Mesendoderm (in vitro differentiated cells): Measurements from ENCODE around the gene SMIM17.
A peak's percentile ranks its signal among the peaks of the same experiment; 100 is the strongest.
"Not testable (repeated sequence)": the region's sequence is repeated elsewhere in the genome, so short reads cannot be mapped to it uniquely, and the experiment has no call there.

Experiments used
- DNase-seq: peaks from one replicate; pipeline ENCODE4 v3.0.0; 2013
- H2AK5ac ChIP-seq: 2 replicates; pipeline ENCODE4 v1.6.1; 2013; ENCODE audit warnings: low read length, inconsistent platforms
- H2BK120ac ChIP-seq: 2 replicates; pipeline ENCODE4 v1.6.1; 2013; ENCODE audit warnings: low read depth, mild to moderate bottlenecking, low read length, moderate library complexity, mixed read lengths
- H2BK15ac ChIP-seq: replicated peaks from 2 replicates; pipeline ENCODE4 v1.6.1; 2013; ENCODE audit warnings: low read depth, mild to moderate bottlenecking, moderate library complexity
- H2BK5ac ChIP-seq: 2 replicates; pipeline ENCODE4 v1.6.1; 2013; ENCODE audit warnings: low read length, inconsistent platforms
- H3K18ac ChIP-seq: 2 replicates; pipeline ENCODE4 v1.6.1; 2013; ENCODE audit warnings: mild to moderate bottlenecking, low read length, mixed read lengths
- H3K23ac ChIP-seq: one replicate; pipeline ENCODE4 v1.6.1; 2013; ENCODE audit warnings: low read length
- H3K27ac ChIP-seq: 2 replicates; pipeline ENCODE4 v1.5.1; 2013; ENCODE audit warnings: low read depth, mild to moderate bottlenecking, inconsistent platforms, low read length, moderate library complexity
- H3K27me3 ChIP-seq: 2 replicates; pipeline ENCODE4 v1.6.1; 2013; ENCODE audit warnings: low read length, control low read depth, mild to moderate bottlenecking, inconsistent platforms; ENCODE audit not compliant: insufficient read depth, poor library complexity
- H3K36me3 ChIP-seq: 2 replicates; pipeline ENCODE4 v1.6.1; 2013; ENCODE audit warnings: low read length, inconsistent platforms; ENCODE audit not compliant: control insufficient read depth, insufficient read depth
- H3K4ac ChIP-seq: one replicate; pipeline ENCODE4 v1.6.1; 2013; ENCODE audit warnings: low read depth, mild to moderate bottlenecking, low read length, moderate library complexity
- H3K4me1 ChIP-seq: 2 replicates; pipeline ENCODE4 v1.6.1; 2013; ENCODE audit warnings: low read depth, low read length, inconsistent platforms; ENCODE audit not compliant: control insufficient read depth
- H3K4me2 ChIP-seq: 2 replicates; pipeline ENCODE4 v1.6.1; 2013; ENCODE audit warnings: low read length
- H3K4me3 ChIP-seq: 2 replicates; pipeline ENCODE4 v1.5.1; 2013; ENCODE audit warnings: mild to moderate bottlenecking, low read length
- H3K56ac ChIP-seq: one replicate; pipeline ENCODE4 v1.6.1; 2013; ENCODE audit warnings: low read length
- H3K79me1 ChIP-seq: 2 replicates; pipeline ENCODE4 v1.6.1; 2013; ENCODE audit warnings: low read length, inconsistent platforms
- H3K79me2 ChIP-seq: 2 replicates; pipeline ENCODE4 v1.6.1; 2013; ENCODE audit warnings: mild to moderate bottlenecking, low read length; ENCODE audit not compliant: control insufficient read depth, insufficient read depth
- H3K9ac ChIP-seq: 2 replicates; pipeline ENCODE4 v1.6.1; 2013; ENCODE audit warnings: low read length, inconsistent platforms
- H4K5ac ChIP-seq: one replicate; pipeline ENCODE4 v1.6.1; 2013; ENCODE audit warnings: low read length
- H4K8ac ChIP-seq: one replicate; pipeline ENCODE4 v1.6.1; 2013; ENCODE audit warnings: low read depth, mild to moderate bottlenecking, control low read depth, low read length, moderate library complexity
- WGBS: extraction: QIAGEN DNeasy Blood & Tissue Kit; methylation state at CpG from one replicate; pipeline ENCODE4 v1.1.7; 2013; ENCODE audit warnings: low lambda C conversion rate, missing lambda C conversion rate; ENCODE audit not compliant: insufficient coverage; ENCODE audit errors: extremely low coverage; 5-methylcytosine and 5-hydroxymethylcytosine counted together

SMIM17 gene

GRCh38 chr19:56668676-56669075, 25.7 kb downstream of the SMIM17 start:
- WGBS: no CpG with 5 or more reads among the region's 9 CpGs
- H3K79me2 ChIP-seq: no peaks in the 10 kb centered on the region

GRCh38 chr19:56670401-56670960, 27.5 kb downstream of the SMIM17 start:
- Histone ChIP-seq H2AK5ac (no peak overlapping the region), H3K18ac (no peak overlapping the region), H3K79me2 (no peaks in the 10 kb centered on the region), H3K4me2 (no peak overlapping the region), H3K23ac (no peak overlapping the region), H2BK15ac (no peak overlapping the region), H3K36me3 (no peaks in the 10 kb centered on the region), H3K4me1 (no peaks in the 10 kb centered on the region), H3K4me3 (no peak overlapping the region), H2BK5ac (no peak overlapping the region), H3K27ac (no peak overlapping the region), H3K27me3 (no peaks in the 10 kb centered on the region), H3K9ac (no peak overlapping the region), H4K5ac (no peak overlapping the region), H3K4ac (no peak overlapping the region), H3K56ac (no peak overlapping the region), H4K8ac (no peak overlapping the region), H2BK120ac (no peak overlapping the region), H3K79me1 (no peaks in the 10 kb centered on the region)
- WGBS: no CpG with 5 or more reads among the region's 17 CpGs
- DNase-seq: no peak

More at GRCh38 chr19:56668676-56669075, 25.7 kb downstream of the SMIM17 start:
- no peak overlapping the region for H3K56ac ChIP-seq
- no peaks in the 10 kb centered on the region for H3K4me1 ChIP-seq
- no peak overlapping the region for H3K4me2 ChIP-seq
- no peak overlapping the region for H2BK120ac ChIP-seq
- H3K4ac ChIP-seq: no peak overlapping the region
- no peak overlapping the region for H3K9ac ChIP-seq
- no peak overlapping the region for H2AK5ac ChIP-seq
- no peaks in the 10 kb centered on the region for H3K79me1 ChIP-seq
- H3K27me3 ChIP-seq: no peaks in the 10 kb centered on the region
- H4K5ac ChIP-seq: no peak overlapping the region
- H4K8ac ChIP-seq: no peak overlapping the region
- DNase-seq: no peak
- H3K18ac ChIP-seq: no peak overlapping the region
- no peak overlapping the region for H3K27ac ChIP-seq
- H3K23ac ChIP-seq: no peak overlapping the region
- no peak overlapping the region for H2BK5ac ChIP-seq
- H3K36me3 ChIP-seq: no peaks in the 10 kb centered on the region
- no peak overlapping the region for H2BK15ac ChIP-seq
- no peak overlapping the region for H3K4me3 ChIP-seq

- Histone ChIP-seq H3K4me1 (no peaks in the 10 kb centered on the region), H3K18ac (no peak overlapping the region), H3K36me3 (no peaks in the 10 kb centered on the region), H3K4me2 (peak overlapping the region; percentile 70), H2BK120ac (no peak overlapping the region), H3K56ac (peak overlapping the region; percentile 89), H2BK15ac (no peak overlapping the region), H3K23ac (no peak overlapping the region), H3K4ac (no peak overlapping the region), H3K79me1 (no peaks in the 10 kb centered on the region), H4K8ac (no peak overlapping the region), H3K27me3 (no peaks in the 10 kb centered on the region), H3K4me3 (peak overlapping the region; percentile 33), H3K9ac (peak overlapping the region; percentile 69), H2BK5ac (no peak overlapping the region), H3K79me2 (no peaks in the 10 kb centered on the region), H4K5ac (no peak overlapping the region), H3K27ac (no peak overlapping the region), H2AK5ac (no peak overlapping the region)
- DNase-seq: no peak
- no CpG with 5 or more reads among the region's 35 CpGs for WGBS
These were observed 28.1 kb downstream of the SMIM17 start for GRCh38 chr19:56670961-56671612.

- Histone ChIP-seq H3K4me1 (no peaks in the 10 kb centered on the region), H2BK15ac (no peak within 1 kb of the TSS), H3K27ac (no peak within 1 kb of the TSS), H3K36me3 (no peaks in the 10 kb centered on the region), H3K23ac (no peak within 1 kb of the TSS), H3K9ac (peak within 1 kb of the TSS; percentile 69), H3K56ac (peak within 1 kb of the TSS; percentile 89), H3K79me2 (no peaks in the 10 kb centered on the region), H3K4me2 (peak within 1 kb of the TSS; percentile 70), H3K79me1 (no peaks in the 10 kb centered on the region), H3K27me3 (no peaks in the 10 kb centered on the region), H2BK5ac (no peak within 1 kb of the TSS), H2BK120ac (no peak within 1 kb of the TSS), H3K4ac (no peak within 1 kb of the TSS), H4K5ac (no peak within 1 kb of the TSS), H3K18ac (no peak within 1 kb of the TSS), H4K8ac (no peak within 1 kb of the TSS), H2AK5ac (no peak within 1 kb of the TSS), H3K4me3 (peak within 1 kb of the TSS; percentile 33)
- DNase-seq: peak; percentile 95
- WGBS: no CpG with 5 or more reads among the region's 32 CpGs
These were observed 28.6 kb downstream of the SMIM17 start, which contains the start of gene ZNF835 for GRCh38 chr19:56671613-56671994. Gene ZNF835 (minus strand): TSS chr19:56671757. CDS start chr19:56665198, 6,559 bp downstream.

- H3K79me2 ChIP-seq, H2BK15ac ChIP-seq: not testable (repeated sequence)
- no CpG with 5 or more reads among the region's 2 CpGs for WGBS
These were observed 29.7 kb downstream of the SMIM17 start for GRCh38 chr19:56672610-56673009.

More at GRCh38 chr19:56672610-56673009, 29.7 kb downstream of the SMIM17 start:
- not testable (repeated sequence) for H4K8ac ChIP-seq, H2AK5ac ChIP-seq, H2BK5ac ChIP-seq, H3K9ac ChIP-seq, H3K27ac ChIP-seq, H3K18ac ChIP-seq, H3K4me2 ChIP-seq, H3K23ac ChIP-seq, H3K79me1 ChIP-seq, H3K4me1 ChIP-seq, H3K36me3 ChIP-seq, DNase-seq, H3K4ac ChIP-seq, H2BK120ac ChIP-seq, H4K5ac ChIP-seq, H3K27me3 ChIP-seq, H3K4me3 ChIP-seq, H3K56ac ChIP-seq
